GM12872 (cell line): ENCODE data around the gene ATF4.

Experiments
- CTCF ChIP-seq: IDR thresholded peaks from 3 replicates; pipeline ENCODE4 v1.5.1; 2011; ENCODE audit warnings: low read depth, mild to moderate bottlenecking, low read length, moderate library complexity; ENCODE audit not compliant: insufficient read depth

The ATF4 gene

GRCh38 chr22:39569066-39569465 is 48.7 kb downstream of the ATF4 start:
- TF ChIP-seq CTCF: no peak

- no peak for TF ChIP-seq CTCF
Measured at GRCh38 chr22:39570226-39570625, 49.9 kb downstream of the ATF4 start.

GRCh38 chr22:39570665-39571064 is 50.3 kb downstream of the ATF4 start, which contains the start of gene CACNA1I:
Gene CACNA1I, plus strand, starts transcription at chr22:39570753. Its CDS starts 0 bp downstream, at chr22:39570753.
- TF ChIP-seq CTCF: no peak

- TF ChIP-seq CTCF: no peak
Measured at GRCh38 chr22:39571538-39571937, 51.2 kb downstream of the ATF4 start.
